HAP-1 (cell line): ENCODE results near the gene EBPL.
"Not testable (repeated sequence)": the region's sequence is repeated elsewhere in the genome, so short reads cannot be mapped to it uniquely, and the experiment has no call there.

Experiments
- DNase-seq, 2 experiments: peaks; one replicate each; pipeline ENCODE4 v3.0.0-alpha.2; 2016 to 2020; ENCODE audit warnings: low spot score in 2 of 2
- H3K27me3 ChIP-seq: fragments of 250-450 bp; sonication (Bioruptor Pico); 2 replicates; pipeline ENCODE4 v1.5.1; 2020; ENCODE audit warnings: low read depth, mild to moderate bottlenecking, moderate library complexity
- H3K36me3 ChIP-seq: fragments of 250-450 bp; sonication (Bioruptor Pico); replicated peaks from 2 replicates; pipeline ENCODE4 v1.5.1; 2020; ENCODE audit warnings: mild to moderate bottlenecking
- H3K4me1 ChIP-seq: fragments of 250-450 bp; sonication (Bioruptor Pico); 2 replicates; pipeline ENCODE4 v1.5.1; 2020; ENCODE audit warnings: mild to moderate bottlenecking
- H3K4me3 ChIP-seq: fragments of 250-450 bp; sonication (Bioruptor Pico); 2 replicates; pipeline ENCODE4 v1.5.1; 2020; ENCODE audit warnings: mild to moderate bottlenecking, moderate library complexity
- H3K9me3 ChIP-seq: fragments of 250-450 bp; sonication (Bioruptor Pico); 2 replicates; pipeline ENCODE4 v1.5.1; 2020; ENCODE audit warnings: mild to moderate bottlenecking, moderate library complexity
- in situ Hi-C: fragments of 300-500 bp; cut with MboI; formaldehyde crosslinking; loops from 3 replicates; pipeline ENCODE4 v1.14.3; 2020; ENCODE audit warnings: low sequenced_read_pairs, inconsistent platforms, mixed read lengths

EBPL gene

GRCh38 chr13:49690995-49691784 lies at the start of gene EBPL:
EBPL (minus strand) TSS chr13:49691486; CDS start chr13:49691424, 62 bp downstream.
- Histone ChIP-seq H3K4me1 (peaks cover 13% of the 10 kb centered on the region), H3K9me3 (no peaks in the 10 kb centered on the region), H3K27me3 (no peaks in the 10 kb centered on the region), H3K36me3 (peaks cover 29% of the 10 kb centered on the region), H3K4me3 (peak within 1 kb of the TSS; percentile 54)
- peak; percentile 83 to 98 for DNase-seq
- in situ Hi-C loops: no loop called here

- Histone ChIP-seq H3K4me1 (no peaks in the 10 kb centered on the region), H3K9me3 (no peaks in the 10 kb centered on the region), H3K36me3 (peaks cover 19% of the 10 kb centered on the region), H3K27me3 (no peaks in the 10 kb centered on the region), H3K4me3 (no peak overlapping the region)
- in situ Hi-C loops: no loop called here
- no peak for DNase-seq
These were observed 49.6 kb upstream of the EBPL start for GRCh38 chr13:49740870-49741269.

- in situ Hi-C loops: no loop called here
- H3K9me3 ChIP-seq: no peaks in the 10 kb centered on the region
- H3K4me3 ChIP-seq: no peak overlapping the region
- H3K4me1 ChIP-seq: no peaks in the 10 kb centered on the region
- H3K36me3 ChIP-seq: peaks cover 19% of the 10 kb centered on the region
- H3K27me3 ChIP-seq: no peaks in the 10 kb centered on the region
- no peak for DNase-seq
These were observed 48.4 kb upstream of the EBPL start for GRCh38 chr13:49739498-49740187.

GRCh38 chr13:49733181-49733951 lies 42.1 kb upstream of the EBPL start:
- no peaks in the 10 kb centered on the region for H3K4me1 ChIP-seq
- no peak for DNase-seq
- H3K9me3 ChIP-seq: no peaks in the 10 kb centered on the region
- in situ Hi-C loops: no loop called here
- H3K36me3 ChIP-seq: peaks cover 17% of the 10 kb centered on the region
- no peak overlapping the region for H3K4me3 ChIP-seq
- no peaks in the 10 kb centered on the region for H3K27me3 ChIP-seq

- DNase-seq: no peak
- in situ Hi-C loops: no loop called here
- H3K36me3 ChIP-seq: peaks cover 21% of the 10 kb centered on the region
These were observed 40.5 kb upstream of the EBPL start for GRCh38 chr13:49731766-49732165.

GRCh38 chr13:49716615-49717014 lies 25.3 kb upstream of the EBPL start:
- in situ Hi-C loops: no loop called here
- Histone ChIP-seq H3K27me3 (no peaks in the 10 kb centered on the region), H3K9me3 (no peaks in the 10 kb centered on the region), H3K4me3 (no peak overlapping the region), H3K4me1 (no peaks in the 10 kb centered on the region), H3K36me3 (peaks cover 35% of the 10 kb centered on the region)
- no peak for DNase-seq

More at GRCh38 chr13:49731766-49732165, 40.5 kb upstream of the EBPL start:
- Histone ChIP-seq H3K4me1 (no peaks in the 10 kb centered on the region), H3K9me3 (no peaks in the 10 kb centered on the region), H3K4me3 (no peak overlapping the region), H3K27me3 (no peaks in the 10 kb centered on the region)

- Histone ChIP-seq H3K4me3 (no peak overlapping the region), H3K27me3 (no peaks in the 10 kb centered on the region), H3K4me1 (no peaks in the 10 kb centered on the region), H3K36me3 (peaks cover 42% of the 10 kb centered on the region), H3K9me3 (no peaks in the 10 kb centered on the region)
- no peak for DNase-seq
- in situ Hi-C loops: no loop called here
These were observed 23.5 kb upstream of the EBPL start for GRCh38 chr13:49714757-49715156.

GRCh38 chr13:49711218-49711863 lies 20.1 kb upstream of the EBPL start:
- in situ Hi-C loops: no loop called here
- DNase-seq: no peak

GRCh38 chr13:49704264-49704663 lies 13.0 kb upstream of the EBPL start:
- H3K9me3 ChIP-seq, DNase-seq, in situ Hi-C loops, H3K4me1 ChIP-seq, H3K4me3 ChIP-seq, H3K27me3 ChIP-seq: not testable (repeated sequence)
- H3K36me3 ChIP-seq: peaks cover 49% of the 10 kb centered on the region

More at GRCh38 chr13:49711218-49711863, 20.1 kb upstream of the EBPL start:
- Histone ChIP-seq H3K27me3 (no peaks in the 10 kb centered on the region), H3K4me1 (no peaks in the 10 kb centered on the region), H3K36me3 (peaks cover 29% of the 10 kb centered on the region), H3K9me3 (no peaks in the 10 kb centered on the region), H3K4me3 (no peak overlapping the region)

GRCh38 chr13:49701491-49701890 lies 10.2 kb upstream of the EBPL start:
- DNase-seq: no peak
- H3K36me3 ChIP-seq: peaks cover 39% of the 10 kb centered on the region
- no peak overlapping the region for H3K4me3 ChIP-seq
- in situ Hi-C loops: no loop called here
- no peaks in the 10 kb centered on the region for H3K9me3 ChIP-seq
- no peaks in the 10 kb centered on the region for H3K27me3 ChIP-seq
- H3K4me1 ChIP-seq: no peaks in the 10 kb centered on the region

GRCh38 chr13:49697468-49697867 lies 6.2 kb upstream of the EBPL start:
- in situ Hi-C loops: no loop called here
- Histone ChIP-seq H3K36me3 (peaks cover 22% of the 10 kb centered on the region), H3K4me1 (no peaks in the 10 kb centered on the region; the same call in 1 of the 2 replicates), H3K9me3 (no peaks in the 10 kb centered on the region), H3K27me3 (no peaks in the 10 kb centered on the region), H3K4me3 (no peak overlapping the region)
- DNase-seq: no peak

- peaks cover 2% of the 10 kb centered on the region for H3K36me3 ChIP-seq
- H3K4me1 ChIP-seq: peaks cover 12% of the 10 kb centered on the region
- in situ Hi-C loops: no loop called here
- H3K27me3 ChIP-seq: no peaks in the 10 kb centered on the region
- no peak overlapping the region for H3K4me3 ChIP-seq
- no peak for DNase-seq
- no peaks in the 10 kb centered on the region for H3K9me3 ChIP-seq
These were observed 3.2 kb upstream of the EBPL start for GRCh38 chr13:49694446-49694845.

GRCh38 chr13:49693877-49694276 lies 2.6 kb upstream of the EBPL start:
- Histone ChIP-seq H3K4me1 (peaks cover 13% of the 10 kb centered on the region), H3K4me3 (no peak overlapping the region), H3K36me3 (peaks cover 8% of the 10 kb centered on the region), H3K27me3 (no peaks in the 10 kb centered on the region), H3K9me3 (no peaks in the 10 kb centered on the region)
- DNase-seq: no peak
- in situ Hi-C loops: no loop called here
